22Rv1 (cell line): ENCODE results near the gene MEGF10.

Experiments used
- ZFX ChIP-seq: fragments of 450-650 bp; IDR thresholded peaks from 2 replicates; pipeline ENCODE4 v1.6.1; 2017; ENCODE audit warnings: antibody characterized with exemption, borderline replicate concordance
- TF ChIP-seq, protein P1 (sequence below): fragments of 450-650 bp; IDR thresholded peaks from 2 replicates; pipeline ENCODE4 v1.5.1; 2017; ENCODE audit warnings: mild to moderate bottlenecking

DNA sequence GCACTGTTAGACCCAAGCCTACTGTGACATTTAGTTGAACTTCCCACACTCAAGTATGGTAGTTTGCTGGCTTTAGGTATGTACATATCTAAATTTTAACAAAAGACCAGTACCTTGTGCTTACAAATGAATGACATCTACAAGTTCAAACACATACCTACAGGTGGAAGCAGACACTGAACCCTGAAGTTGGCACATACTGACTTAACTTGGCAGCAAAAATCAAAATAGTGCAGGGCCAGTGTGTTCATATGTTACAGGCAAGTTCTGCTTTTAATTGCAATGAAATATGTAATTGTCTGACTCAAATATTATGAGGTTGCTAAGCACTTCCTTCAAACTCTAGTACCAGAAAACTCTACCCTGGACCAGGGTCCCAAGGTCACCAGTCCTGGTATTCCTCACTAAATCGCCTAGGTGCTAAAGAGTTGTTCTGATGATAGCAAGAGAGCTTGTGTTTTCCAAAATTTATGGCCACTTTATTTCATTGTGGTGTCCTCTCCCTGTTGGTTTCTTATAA, 77.4 kb downstream of the MEGF10 start:
- TF ChIP-seq, protein P1, sequence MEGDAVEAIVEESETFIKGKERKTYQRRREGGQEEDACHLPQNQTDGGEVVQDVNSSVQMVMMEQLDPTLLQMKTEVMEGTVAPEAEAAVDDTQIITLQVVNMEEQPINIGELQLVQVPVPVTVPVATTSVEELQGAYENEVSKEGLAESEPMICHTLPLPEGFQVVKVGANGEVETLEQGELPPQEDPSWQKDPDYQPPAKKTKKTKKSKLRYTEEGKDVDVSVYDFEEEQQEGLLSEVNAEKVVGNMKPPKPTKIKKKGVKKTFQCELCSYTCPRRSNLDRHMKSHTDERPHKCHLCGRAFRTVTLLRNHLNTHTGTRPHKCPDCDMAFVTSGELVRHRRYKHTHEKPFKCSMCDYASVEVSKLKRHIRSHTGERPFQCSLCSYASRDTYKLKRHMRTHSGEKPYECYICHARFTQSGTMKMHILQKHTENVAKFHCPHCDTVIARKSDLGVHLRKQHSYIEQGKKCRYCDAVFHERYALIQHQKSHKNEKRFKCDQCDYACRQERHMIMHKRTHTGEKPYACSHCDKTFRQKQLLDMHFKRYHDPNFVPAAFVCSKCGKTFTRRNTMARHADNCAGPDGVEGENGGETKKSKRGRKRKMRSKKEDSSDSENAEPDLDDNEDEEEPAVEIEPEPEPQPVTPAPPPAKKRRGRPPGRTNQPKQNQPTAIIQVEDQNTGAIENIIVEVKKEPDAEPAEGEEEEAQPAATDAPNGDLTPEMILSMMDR, result no peak
- no peak for TF ChIP-seq ZFX
